22Rv1 (cell line): ENCODE measurements around the gene BICRA.

Source experiments
- CTCF ChIP-seq: fragments of 450-650 bp; IDR thresholded peaks from 2 replicates; pipeline ENCODE4 v1.5.1; 2017; ENCODE audit warnings: mild to moderate bottlenecking
- ZFX ChIP-seq: fragments of 450-650 bp; IDR thresholded peaks from 2 replicates; pipeline ENCODE4 v1.6.1; 2017; ENCODE audit warnings: antibody characterized with exemption, borderline replicate concordance

GRCh38 chr19:47658431-47659348, 49.8 kb downstream of the BICRA start:
- TF ChIP-seq CTCF (no peak), ZFX (no peak)
